ENCODE data around the gene EHMT2. TPM values are rescaled to one million over a fixed set of nuclear protein-coding genes. Genes with fewer than 3 reads are reported as not detected.
A peak's percentile ranks its signal among the peaks of the same experiment; 100 is the strongest.
"Not testable (repeated sequence)": the region's sequence is repeated elsewhere in the genome, so short reads cannot be mapped to it uniquely, and the experiment has no call there.

EHMT2 gene
- total RNA-seq, 5 donors from 2014 or later (not counting 1 experiment from before 2014, with no cell fraction given) = 49.1 to 83.8 (median 78.9) TPM

DNA sequence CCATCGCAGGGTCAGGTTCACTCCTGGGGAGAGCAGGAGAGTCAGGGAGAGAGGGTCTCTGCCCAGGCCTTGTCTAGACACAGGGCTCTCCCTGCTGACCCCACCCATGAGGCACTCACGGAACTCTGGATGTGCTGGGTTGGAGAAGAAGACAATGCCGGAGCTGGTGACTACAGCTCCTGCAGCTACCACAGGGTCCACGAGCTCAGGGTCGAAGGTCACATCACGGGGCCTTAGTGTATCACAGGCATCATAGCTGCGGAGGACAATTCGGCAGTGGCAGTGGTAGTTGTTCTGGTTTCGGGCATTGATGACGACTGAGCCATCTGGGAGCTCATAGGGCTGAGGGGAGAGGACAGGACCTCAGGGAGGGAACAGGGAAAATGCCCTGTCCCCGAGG is 37.6 kb downstream of the EHMT2 start:
- H3K27me3 ChIP-seq (replicated peaks in 1 of 2; ENCODE audit: control insufficient read depth in 2 of 2, extremely low read depth in 1 of 2, insufficient read depth in 2 of 2, low read length in 1 of 2) = peaks cover 0 to 3% of the 10 kb centered on the region in 2 experiments
- H3K27ac Mint-ChIP-seq = no peak overlapping the region
- H3K4me1 ChIP-seq (ENCODE audit: control insufficient read depth in 1 of 2, extremely low read depth in 1 of 2, insufficient read depth in 2 of 2, low read length in 2 of 2) = peaks cover 10 to 26% of the 10 kb centered on the region in 2 experiments
- H3K36me3 Mint-ChIP-seq = peaks cover 28% of the 10 kb centered on the region
- WGBS (ENCODE audit: insufficient coverage) = 94% methylated on average over 11 of the region's 11 CpGs
- POLR2A ChIA-PET = interaction anchor here in 1 of 2 donors (1.2 kb wide), 1 partner anchor 25 kb away, joined by 8 read pairs; no protein-coding TSS in a partner anchor
- no peaks in the 10 kb centered on the region for H3K9me3 ChIP-seq
- H3K27ac ChIP-seq (ENCODE audit: low read length) = no peak overlapping the region
- DNase-seq (no peak), ATAC-seq (replicated peaks in 1 of 4) (no peak)
- H3K4me3 Mint-ChIP-seq = peak overlapping the region in 1 of 3 donors; percentile 28
- H3K9me3 Mint-ChIP-seq = no peaks in the 10 kb centered on the region
- no peaks in the 10 kb centered on the region for H3K27me3 Mint-ChIP-seq
- H3K4me1 Mint-ChIP-seq = peaks cover 23 to 33% (median 23%) of the 10 kb centered on the region in 3 donors
- no peak overlapping the region for H3K4me3 ChIP-seq (ENCODE audit: control insufficient read depth in 1 of 2, extremely low read depth in 1 of 2, low read length in 1 of 2)
- CTCF ChIA-PET = interaction anchor here (0.6 to 0.9 kb wide), 2 partner anchors 21 to 310 kb away, joined by 4 to 5 read pairs; no protein-coding TSS in a partner anchor
- H3K36me3 ChIP-seq (ENCODE audit: control insufficient read depth in 2 of 2, extremely low read depth in 1 of 2, insufficient read depth in 1 of 2, low read length in 1 of 2) = peaks cover 10 to 26% of the 10 kb centered on the region in 2 donors

DNA sequence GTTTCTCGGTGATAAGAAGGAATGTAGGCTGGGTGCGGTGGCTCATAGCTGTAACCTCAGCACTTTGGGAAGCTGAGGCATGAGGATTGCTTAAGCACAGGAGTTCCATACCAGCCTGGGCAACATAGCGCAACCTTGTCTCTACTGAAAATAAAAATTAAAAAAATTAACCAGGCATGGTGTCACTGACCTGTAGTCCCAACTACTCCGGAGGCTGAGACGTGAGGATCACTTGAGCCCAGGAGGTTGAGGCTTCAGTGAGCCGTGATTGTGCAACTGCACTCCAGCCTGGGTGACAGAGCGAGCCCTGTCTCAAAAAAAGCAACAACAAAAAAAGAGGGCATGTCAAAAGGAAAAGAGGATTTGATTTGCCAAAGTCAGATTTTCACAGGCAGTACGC is 38.8 kb downstream of the EHMT2 start:
- CTCF ChIA-PET = interaction anchor here in 1 of 2 donors (0.7 kb wide), 1 partner anchor 131 kb away, joined by 4 read pairs; no protein-coding TSS in a partner anchor
- WGBS (ENCODE audit: insufficient coverage) = 87% methylated on average over 3 of the region's 8 CpGs

DNA sequence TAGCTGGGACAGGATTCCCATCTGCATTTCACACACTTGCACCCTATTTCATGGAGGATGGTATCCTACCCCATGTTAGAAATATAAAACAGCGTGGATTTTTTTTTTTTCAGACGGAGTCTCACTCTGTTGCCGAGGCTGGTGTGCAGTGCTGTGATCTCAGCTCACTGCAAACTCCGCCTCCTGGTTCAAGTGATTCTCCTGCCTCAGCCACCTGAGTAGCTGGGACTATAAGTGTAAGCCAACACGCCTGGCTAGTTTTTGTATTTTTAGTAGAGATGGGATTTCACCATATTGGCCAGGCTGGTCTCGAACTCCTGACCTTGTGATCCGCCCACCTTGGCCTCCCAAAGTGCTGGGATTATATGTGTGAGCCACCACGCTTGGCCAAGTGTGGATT is 39.7 kb downstream of the EHMT2 start:
- not testable (repeated sequence) for H3K9me3 Mint-ChIP-seq
- CTCF ChIA-PET = interaction anchor here in 1 of 2 donors (0.6 kb wide), 1 partner anchor 149 kb away, joined by 4 read pairs; no protein-coding TSS in a partner anchor

More for the DNA sequence above, 38.8 kb downstream of the EHMT2 start:
- no peak overlapping the region for H3K4me3 ChIP-seq (ENCODE audit: control insufficient read depth in 1 of 2, extremely low read depth in 1 of 2, low read length in 1 of 2)
- Mint-ChIP-seq H3K4me1 (peaks cover 17 to 26% (median 18%) of the 10 kb centered on the region in 3 donors), H3K9me3 (no peaks in the 10 kb centered on the region), H3K27me3 (no peaks in the 10 kb centered on the region), H3K36me3 (peaks cover 28% of the 10 kb centered on the region), H3K27ac (no peak overlapping the region), H3K4me3 (no peak overlapping the region)
- H3K27ac ChIP-seq (ENCODE audit: low read length) = no peak overlapping the region
- H3K4me1 ChIP-seq (ENCODE audit: control insufficient read depth in 1 of 2, extremely low read depth in 1 of 2, insufficient read depth in 2 of 2, low read length in 2 of 2) = peaks cover 6 to 17% of the 10 kb centered on the region in 2 experiments
- POLR2A ChIA-PET = interaction anchor here in 1 of 2 donors (0.6 kb wide), 2 partner anchors 117 to 198 kb away, joined by 3 to 6 read pairs; partner anchors contain the start of gene C6orf47
- H3K9me3 ChIP-seq = no peaks in the 10 kb centered on the region
- DNase-seq = no peak
- ATAC-seq (replicated peaks in 1 of 4) = no peak
- peaks cover 10 to 26% of the 10 kb centered on the region in 2 donors for H3K36me3 ChIP-seq (ENCODE audit: control insufficient read depth in 2 of 2, extremely low read depth in 1 of 2, insufficient read depth in 1 of 2, low read length in 1 of 2)
- H3K27me3 ChIP-seq (replicated peaks in 1 of 2; ENCODE audit: control insufficient read depth in 2 of 2, extremely low read depth in 1 of 2, insufficient read depth in 2 of 2, low read length in 1 of 2) = no peaks in the 10 kb centered on the region

DNA sequence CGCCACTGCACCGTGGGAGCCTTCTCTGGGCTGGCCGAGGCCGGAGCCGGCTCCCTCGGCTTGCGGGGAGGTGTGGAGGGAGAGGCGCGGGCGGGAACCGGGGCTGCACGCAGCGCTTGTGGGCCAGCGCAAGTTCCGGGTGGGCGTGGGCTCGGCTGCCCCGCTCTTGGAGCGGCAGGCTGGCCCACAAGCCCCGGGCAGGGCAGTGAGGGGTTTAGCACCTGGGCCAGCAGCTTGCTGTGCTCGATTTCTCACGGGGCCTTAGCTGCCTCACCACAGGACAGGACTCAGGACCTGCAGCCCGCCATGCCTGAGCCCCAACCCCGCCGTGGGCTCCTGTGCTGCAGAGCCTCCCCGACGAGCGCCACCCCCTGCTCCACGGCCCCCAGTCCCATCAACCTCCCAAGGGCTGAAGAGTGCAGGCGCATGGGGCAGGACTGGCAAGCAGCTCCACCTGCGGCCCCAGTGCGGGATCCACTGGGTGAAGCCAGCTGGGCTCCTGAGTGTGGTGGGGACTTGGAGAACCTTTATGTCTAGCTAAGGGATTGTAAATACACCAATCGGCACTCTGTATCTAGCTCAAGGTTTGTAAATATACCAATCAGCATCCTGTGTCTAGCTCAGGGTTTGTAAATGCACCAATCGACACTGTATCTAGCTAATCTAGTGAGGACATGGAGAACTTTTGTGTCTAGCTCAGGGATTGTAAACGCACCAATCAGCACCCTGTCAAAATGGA is 45.3 kb downstream of the EHMT2 start:
- H3K4me3 Mint-ChIP-seq; H3K27me3 Mint-ChIP-seq; DNase-seq; ATAC-seq (replicated peaks in 1 of 4); H3K4me3 ChIP-seq (ENCODE audit: control insufficient read depth in 1 of 2, extremely low read depth in 1 of 2, low read length in 1 of 2); H3K9me3 Mint-ChIP-seq; H3K27ac Mint-ChIP-seq; H3K4me1 Mint-ChIP-seq; H3K36me3 ChIP-seq (ENCODE audit: control insufficient read depth in 2 of 2, extremely low read depth in 1 of 2, insufficient read depth in 1 of 2, low read length in 1 of 2); H3K9me3 ChIP-seq; H3K36me3 Mint-ChIP-seq; H3K4me1 ChIP-seq (ENCODE audit: control insufficient read depth in 1 of 2, extremely low read depth in 1 of 2, insufficient read depth in 2 of 2, low read length in 2 of 2); POLR2A ChIA-PET; H3K27ac ChIP-seq (ENCODE audit: low read length); H3K27me3 ChIP-seq (replicated peaks in 1 of 2; ENCODE audit: control insufficient read depth in 2 of 2, extremely low read depth in 1 of 2, insufficient read depth in 2 of 2, low read length in 1 of 2); CTCF ChIA-PET: not testable (repeated sequence)
- WGBS (ENCODE audit: insufficient coverage) = 99% methylated on average over 20 of the region's 35 CpGs

More for the DNA sequence above, 39.7 kb downstream of the EHMT2 start:
- H3K4me1 ChIP-seq (ENCODE audit: control insufficient read depth in 1 of 2, extremely low read depth in 1 of 2, insufficient read depth in 2 of 2, low read length in 2 of 2); H3K27ac ChIP-seq (ENCODE audit: low read length); H3K4me3 ChIP-seq (ENCODE audit: control insufficient read depth in 1 of 2, extremely low read depth in 1 of 2, low read length in 1 of 2); H3K27ac Mint-ChIP-seq; H3K9me3 ChIP-seq; ATAC-seq (replicated peaks in 1 of 4); POLR2A ChIA-PET; DNase-seq; H3K27me3 ChIP-seq (replicated peaks in 1 of 2; ENCODE audit: control insufficient read depth in 2 of 2, extremely low read depth in 1 of 2, insufficient read depth in 2 of 2, low read length in 1 of 2); H3K4me3 Mint-ChIP-seq; H3K27me3 Mint-ChIP-seq: not testable (repeated sequence)
- peaks cover 14 to 16% (median 14%) of the 10 kb centered on the region in 3 donors for H3K4me1 Mint-ChIP-seq
- WGBS (ENCODE audit: insufficient coverage) = 92% methylated on average over 8 of the region's 8 CpGs
- peaks cover 28% of the 10 kb centered on the region for H3K36me3 Mint-ChIP-seq
- peaks cover 10 to 26% of the 10 kb centered on the region in 2 donors for H3K36me3 ChIP-seq (ENCODE audit: control insufficient read depth in 2 of 2, extremely low read depth in 1 of 2, insufficient read depth in 1 of 2, low read length in 1 of 2)

DNA sequence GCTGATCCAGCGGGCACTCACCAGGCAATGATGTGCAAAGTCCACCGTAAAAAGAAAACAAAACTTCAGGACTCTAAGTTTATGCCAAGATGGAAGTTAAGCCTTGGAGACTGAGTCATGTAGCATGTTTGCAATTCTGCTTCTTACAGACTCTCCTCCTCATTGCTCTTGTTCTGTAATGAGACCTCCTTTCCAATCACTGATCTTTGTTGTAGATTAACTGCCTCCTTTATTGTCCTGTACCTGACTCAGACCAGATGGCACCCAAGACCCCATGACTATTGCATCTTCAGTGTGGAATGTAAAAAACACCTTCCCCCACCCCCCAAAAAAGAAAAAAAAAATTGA is 46.0 kb downstream of the EHMT2 start:
- no peaks in the 10 kb centered on the region for H3K9me3 Mint-ChIP-seq
- Histone ChIP-seq H3K36me3 (ENCODE audit: control insufficient read depth in 2 of 2, extremely low read depth in 1 of 2, insufficient read depth in 1 of 2, low read length in 1 of 2) (no peaks in the 10 kb centered on the region), H3K27me3 (replicated peaks in 1 of 2; ENCODE audit: control insufficient read depth in 2 of 2, extremely low read depth in 1 of 2, insufficient read depth in 2 of 2, low read length in 1 of 2) (no peaks in the 10 kb centered on the region), H3K4me3 (ENCODE audit: control insufficient read depth in 1 of 2, extremely low read depth in 1 of 2, low read length in 1 of 2) (no peak overlapping the region), H3K9me3 (no peaks in the 10 kb centered on the region), H3K27ac (ENCODE audit: low read length) (no peak overlapping the region), H3K4me1 (ENCODE audit: control insufficient read depth in 1 of 2, extremely low read depth in 1 of 2, insufficient read depth in 2 of 2, low read length in 2 of 2) (no peaks in the 10 kb centered on the region)
- no CpG with 5 or more reads among the region's 2 CpGs for WGBS (ENCODE audit: insufficient coverage)
- CTCF ChIA-PET = interaction anchor here in 1 of 2 donors (0.7 kb wide), 1 partner anchor 15 kb away, joined by 5 read pairs; no protein-coding TSS in a partner anchor
- H3K4me1 Mint-ChIP-seq = no peaks in the 10 kb centered on the region
- ATAC-seq (replicated peaks in 1 of 4) (no peak), DNase-seq (no peak)
- H3K4me3 Mint-ChIP-seq = no peak overlapping the region
- no peak overlapping the region for H3K27ac Mint-ChIP-seq
- H3K36me3 Mint-ChIP-seq = peaks cover 3% of the 10 kb centered on the region
- POLR2A ChIA-PET = no interaction called here
- no peaks in the 10 kb centered on the region for H3K27me3 Mint-ChIP-seq

DNA sequence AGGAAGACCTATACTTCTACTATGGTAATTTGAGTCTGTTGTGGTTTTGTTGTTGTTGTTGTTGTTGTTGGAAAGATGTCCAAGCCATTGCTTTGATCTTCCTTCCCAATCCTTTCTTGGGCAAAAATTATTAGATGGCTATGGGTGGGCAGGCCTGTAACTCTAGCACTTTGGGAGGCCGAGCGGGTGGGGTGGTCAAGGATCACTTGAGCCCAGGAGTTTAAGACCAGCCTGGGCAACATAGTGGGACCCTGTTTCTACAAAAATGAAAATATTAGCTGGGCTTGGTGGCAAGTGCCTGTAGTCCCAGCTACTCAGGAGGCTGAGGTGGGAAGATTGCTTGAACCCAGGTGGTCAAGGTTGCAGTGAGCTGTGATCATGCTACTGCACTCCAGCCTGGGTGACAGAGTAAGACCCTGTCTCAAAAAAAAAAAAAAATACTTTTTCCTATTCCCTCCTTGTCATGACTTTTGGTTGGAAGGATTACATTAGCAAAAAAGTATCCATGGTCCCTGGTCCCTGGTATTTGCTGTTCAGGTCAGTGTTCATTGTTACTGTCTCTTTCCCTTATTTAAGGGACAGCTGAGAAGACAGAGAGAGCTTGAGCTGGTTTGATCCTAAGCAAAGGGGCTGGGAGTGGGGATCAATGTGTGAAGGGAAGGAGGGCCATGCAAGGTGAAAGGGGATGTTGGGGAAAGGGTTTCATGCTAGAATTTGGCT is 46.6 kb downstream of the EHMT2 start:
- ChIA-PET CTCF (interaction anchor here in 1 of 2 donors (0.6 to 0.7 kb wide), 2 partner anchors 14 to 21 kb away, joined by 4 to 5 read pairs; no protein-coding TSS in a partner anchor), POLR2A (interaction anchor here in 1 of 2 donors (0.7 kb wide), 1 partner anchor 187 kb away, joined by 4 read pairs; no protein-coding TSS in a partner anchor)
- Mint-ChIP-seq H3K9me3 (no peaks in the 10 kb centered on the region), H3K4me3 (no peak overlapping the region), H3K4me1 (no peaks in the 10 kb centered on the region), H3K27ac (no peak overlapping the region), H3K36me3 (peaks cover 3% of the 10 kb centered on the region), H3K27me3 (no peaks in the 10 kb centered on the region)
- no peaks in the 10 kb centered on the region for H3K27me3 ChIP-seq (replicated peaks in 1 of 2; ENCODE audit: control insufficient read depth in 2 of 2, extremely low read depth in 1 of 2, insufficient read depth in 2 of 2, low read length in 1 of 2)
- no peak for DNase-seq
- H3K9me3 ChIP-seq = no peaks in the 10 kb centered on the region
- no peak overlapping the region for H3K4me3 ChIP-seq (ENCODE audit: control insufficient read depth in 1 of 2, extremely low read depth in 1 of 2, low read length in 1 of 2)
- ATAC-seq (replicated peaks in 1 of 4) = no peak
- no peak overlapping the region for H3K27ac ChIP-seq (ENCODE audit: low read length)
- WGBS (ENCODE audit: insufficient coverage) = 100% methylated on average over 1 of the region's 2 CpGs
- H3K36me3 ChIP-seq (ENCODE audit: control insufficient read depth in 2 of 2, extremely low read depth in 1 of 2, insufficient read depth in 1 of 2, low read length in 1 of 2) = no peaks in the 10 kb centered on the region
- H3K4me1 ChIP-seq (ENCODE audit: control insufficient read depth in 1 of 2, extremely low read depth in 1 of 2, insufficient read depth in 2 of 2, low read length in 2 of 2) = no peaks in the 10 kb centered on the region

All from T-cell (primary cell).